GM23248 (cell line): ENCODE data around the gene CYP3A7.
"Not testable (repeated sequence)": the region's sequence is repeated elsewhere in the genome, so short reads cannot be mapped to it uniquely, and the experiment has no call there.

Source experiments
- EZH2 ChIP-seq: fragments of 200-600 bp; sonication (generic); IDR thresholded peaks from 2 replicates; pipeline ENCODE4 v1.6.1; 2018; ENCODE audit warnings: antibody characterized with exemption, mild to moderate bottlenecking; ENCODE audit not compliant: insufficient read depth, poor library complexity, severe bottlenecking
- EZH2phosphoT487 ChIP-seq: fragments of 200-600 bp; sonication (generic); IDR thresholded peaks from 2 replicates; pipeline ENCODE4 v1.6.1; 2018; ENCODE audit warnings: antibody characterized with exemption, moderate library complexity, mild to moderate bottlenecking, low read depth; ENCODE audit not compliant: insufficient read depth

GRCh38 chr7:99751322-99752052, 16.5 kb upstream of the CYP3A7 start:
- TF ChIP-seq EZH2, EZH2phosphoT487: not testable (repeated sequence)
